Neural progenitor cell (in vitro differentiated cells): Measurements from ENCODE around the gene F10. TPM values are rescaled to one million over a fixed set of nuclear protein-coding genes. Genes with fewer than 3 reads are reported as not detected.
"Not testable (repeated sequence)": the region's sequence is repeated elsewhere in the genome, so short reads cannot be mapped to it uniquely, and the experiment has no call there.

Experiments used
- DNase-seq: peaks from one replicate; pipeline ENCODE4 v3.0.0-alpha.2; 2016; ENCODE audit warnings: low spot score
- H2AFZ ChIP-seq: fragments of 200-600 bp; sonication (generic); replicated peaks from 2 replicates; pipeline ENCODE4 v1.6.1; 2016; ENCODE audit warnings: antibody characterized with exemption
- H3F3A ChIP-seq: fragments of 200-600 bp; sonication (generic); 2 replicates; pipeline ENCODE4 v1.6.1; 2016; ENCODE audit warnings: antibody characterized with exemption, low read depth
- H3K27ac ChIP-seq: fragments of 200-600 bp; sonication (generic); 2 replicates; pipeline ENCODE4 v1.5.1; 2016; ENCODE audit warnings: mild to moderate bottlenecking
- H3K27me3 ChIP-seq: fragments of 200-600 bp; sonication (generic); 2 replicates; pipeline ENCODE4 v1.6.1; 2016; ENCODE audit warnings: mild to moderate bottlenecking, moderate library complexity
- H3K36me3 ChIP-seq: fragments of 200-600 bp; sonication (generic); 2 replicates; pipeline ENCODE4 v1.5.1; 2016
- H3K4me1 ChIP-seq: fragments of 200-600 bp; sonication (generic); 2 replicates; pipeline ENCODE4 v1.6.1; 2016; ENCODE audit warnings: mixed run types
- H3K4me2 ChIP-seq: fragments of 200-600 bp; sonication (generic); 2 replicates; pipeline ENCODE4 v1.6.1; 2016
- H3K4me3 ChIP-seq: fragments of 200-600 bp; sonication (generic); 2 replicates; pipeline ENCODE4 v1.5.1; 2016
- H3K79me2 ChIP-seq: fragments of 200-600 bp; sonication (generic); 2 replicates; pipeline ENCODE4 v1.6.1; 2016; ENCODE audit warnings: low read depth
- H3K9ac ChIP-seq: fragments of 200-600 bp; sonication (generic); 2 replicates; pipeline ENCODE4 v1.6.1; 2016
- H3K9me3 ChIP-seq: fragments of 200-600 bp; sonication (generic); 2 replicates; pipeline ENCODE4 v1.5.1; 2016; ENCODE audit warnings: low read depth
- H4K20me1 ChIP-seq: fragments of 200-600 bp; sonication (generic); 2 replicates; pipeline ENCODE4 v1.6.1; 2016; ENCODE audit warnings: low read depth
- H3K27ac Mint-ChIP-seq: 3 replicates; pipeline ENCODE4 v1.8.0; 2021; ENCODE audit warnings: mixed read lengths
- H3K27me3 Mint-ChIP-seq: 2 replicates; pipeline ENCODE4 v1.8.0; 2022; ENCODE audit warnings: low read depth, mild to moderate bottlenecking, inconsistent platforms, moderate library complexity, mixed read lengths; ENCODE audit not compliant: insufficient read depth
- H3K36me3 Mint-ChIP-seq: 3 replicates; pipeline ENCODE4 v1.8.0; 2021; ENCODE audit warnings: mixed read lengths
- H3K4me1 Mint-ChIP-seq: 3 replicates; pipeline ENCODE4 v1.8.0; 2021; ENCODE audit warnings: mixed read lengths
- H3K4me3 Mint-ChIP-seq: 3 replicates; pipeline ENCODE4 v1.8.0; 2021; ENCODE audit warnings: mild to moderate bottlenecking, moderate library complexity, mixed read lengths
- H3K9me3 Mint-ChIP-seq: 3 replicates; pipeline ENCODE4 v1.8.0; 2020; ENCODE audit warnings: mixed read lengths
- CTCF ChIP-seq: fragments of 200-600 bp; sonication (generic); IDR thresholded peaks from 2 replicates; pipeline ENCODE4 v1.5.1; 2017; ENCODE audit warnings: antibody characterized with exemption, mild to moderate bottlenecking
- EZH2 ChIP-seq: fragments of 200-600 bp; sonication (generic); IDR thresholded peaks from 2 replicates; pipeline ENCODE4 v1.6.1; 2017; ENCODE audit warnings: antibody characterized with exemption, mild to moderate bottlenecking, moderate library complexity
- EZH2phosphoT487 ChIP-seq: fragments of 200-600 bp; sonication (generic); IDR thresholded peaks from 2 replicates; pipeline ENCODE4 v1.6.1; 2017; ENCODE audit warnings: antibody characterized with exemption
- total RNA-seq: library from RNA; depleted of rRNA; stranded (reverse); fragments of >200 nt; gene quantifications from 2 replicates; pipeline ENCODE4 v1.2.3, GENCODE V29; 2015; ENCODE audit warnings: low replicate concordance

F10 gene
- total RNA-seq, 1 donor from 2014 or later: 2.0 TPM

- Mint-ChIP-seq H3K27ac (no peak overlapping the region), H3K9me3 (peaks cover 4% of the 10 kb centered on the region), H3K4me1 (peaks cover 3% of the 10 kb centered on the region), H3K4me3 (no peak overlapping the region), H3K36me3 (no peaks in the 10 kb centered on the region), H3K27me3 (peaks cover 11% of the 10 kb centered on the region)
- Histone ChIP-seq H3K27me3 (peaks cover 22% of the 10 kb centered on the region), H3K4me3 (peak overlapping the region; percentile 13), H3K36me3 (no peaks in the 10 kb centered on the region), H3F3A (no peaks in the 10 kb centered on the region), H4K20me1 (no peaks in the 10 kb centered on the region), H3K27ac (no peak overlapping the region), H3K9me3 (no peaks in the 10 kb centered on the region), H3K9ac (no peak overlapping the region), H3K4me2 (peak overlapping the region; percentile 22), H2AFZ (no peak overlapping the region), H3K4me1 (peaks cover 7% of the 10 kb centered on the region), H3K79me2 (no peaks in the 10 kb centered on the region)
- no peak for DNase-seq
- peak; percentile 59 for TF ChIP-seq EZH2
- no peak for TF ChIP-seq CTCF
Measured at GRCh38 chr13:113110048-113110851, 12.3 kb upstream of the F10 start.

- H3K4me3 ChIP-seq: no peak overlapping the region
- peaks cover 10% of the 10 kb centered on the region for H3K27me3 Mint-ChIP-seq
- H3K27ac ChIP-seq: no peak overlapping the region
- H3K27ac Mint-ChIP-seq: no peak overlapping the region
- H3K4me1 ChIP-seq: peaks cover 1% of the 10 kb centered on the region
- TF ChIP-seq EZH2: no peak
- TF ChIP-seq EZH2phosphoT487: no peak
- no peak for TF ChIP-seq CTCF
- no peak overlapping the region for H3K4me3 Mint-ChIP-seq
- peaks cover 4% of the 10 kb centered on the region for H3K9me3 Mint-ChIP-seq
- H2AFZ ChIP-seq: no peak overlapping the region
- no peaks in the 10 kb centered on the region for H3K9me3 ChIP-seq
- H4K20me1 ChIP-seq: no peaks in the 10 kb centered on the region
- H3K9ac ChIP-seq: no peak overlapping the region
- peaks cover 3% of the 10 kb centered on the region for H3K4me1 Mint-ChIP-seq
- H3K27me3 ChIP-seq: peaks cover 22% of the 10 kb centered on the region
- no peak for DNase-seq
- H3F3A ChIP-seq: no peaks in the 10 kb centered on the region
- no peaks in the 10 kb centered on the region for H3K36me3 ChIP-seq
- H3K36me3 Mint-ChIP-seq: no peaks in the 10 kb centered on the region
- H3K4me2 ChIP-seq: peak overlapping the region; percentile 22
- H3K79me2 ChIP-seq: no peaks in the 10 kb centered on the region
Measured at GRCh38 chr13:113110852-113111315, 11.7 kb upstream of the F10 start.

DNA sequence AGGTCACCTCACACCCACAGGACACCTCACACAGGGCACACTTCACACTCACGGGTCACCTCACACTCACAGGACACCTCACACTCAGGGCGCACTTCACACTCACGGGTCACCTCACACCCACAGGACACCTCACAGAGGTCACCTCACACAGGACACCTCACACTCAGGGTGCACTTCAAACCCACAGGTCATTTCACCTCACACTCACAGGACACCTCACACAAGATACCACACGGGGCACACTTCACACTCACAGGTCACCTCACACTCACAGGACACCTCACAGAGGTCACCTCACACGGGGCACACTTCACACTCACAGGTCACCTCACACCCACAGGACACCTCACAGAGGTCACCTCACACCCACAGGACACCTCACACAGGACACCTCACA, 10.8 kb upstream of the F10 start:
- not testable (repeated sequence) for H3K9me3 ChIP-seq, H3K9me3 Mint-ChIP-seq, H3K4me2 ChIP-seq, H2AFZ ChIP-seq, H3K27ac Mint-ChIP-seq, H3F3A ChIP-seq, H3K4me1 ChIP-seq, H3K36me3 ChIP-seq, H3K4me1 Mint-ChIP-seq, H3K4me3 Mint-ChIP-seq, H3K9ac ChIP-seq, H3K4me3 ChIP-seq, H4K20me1 ChIP-seq, DNase-seq, H3K79me2 ChIP-seq, H3K36me3 Mint-ChIP-seq, H3K27ac ChIP-seq
- H3K27me3 ChIP-seq: peaks cover 22% of the 10 kb centered on the region
- peaks cover 10% of the 10 kb centered on the region for H3K27me3 Mint-ChIP-seq

DNA sequence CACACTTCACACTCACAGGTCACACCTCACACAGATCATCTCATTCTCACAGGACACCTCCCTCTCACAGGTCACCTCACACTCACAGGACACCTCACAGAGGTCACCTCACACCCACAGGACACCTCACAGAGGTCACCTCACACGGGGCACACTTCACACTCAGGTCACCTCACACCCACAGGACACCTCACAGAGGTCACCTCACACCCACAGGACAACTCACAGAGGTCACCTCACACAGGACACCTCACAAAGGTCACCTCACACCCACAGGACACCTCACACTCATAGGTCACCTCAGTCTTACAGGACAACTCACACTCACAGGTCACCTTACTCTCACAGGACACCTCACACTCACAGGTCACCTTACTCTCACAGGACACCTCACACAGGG, 10.1 kb upstream of the F10 start:
- H3K4me1 ChIP-seq, H3F3A ChIP-seq, DNase-seq, H3K27ac Mint-ChIP-seq, H3K79me2 ChIP-seq, H3K36me3 Mint-ChIP-seq, H4K20me1 ChIP-seq, H2AFZ ChIP-seq, H3K36me3 ChIP-seq, H3K27ac ChIP-seq, H3K9me3 Mint-ChIP-seq, H3K4me2 ChIP-seq, H3K4me1 Mint-ChIP-seq, H3K4me3 Mint-ChIP-seq, H3K4me3 ChIP-seq, H3K9ac ChIP-seq, H3K9me3 ChIP-seq: not testable (repeated sequence)
- H3K27me3 Mint-ChIP-seq: peaks cover 12% of the 10 kb centered on the region
- peaks cover 22% of the 10 kb centered on the region for H3K27me3 ChIP-seq
